GM12878 (cell line): ENCODE measurements around the gene NIPAL1. TPM values are rescaled to one million over a fixed set of nuclear protein-coding genes. Genes with fewer than 3 reads are reported as not detected.
A peak's percentile ranks its signal among the peaks of the same experiment; 100 is the strongest.

ENCODE experiments used
- BACH1 ChIP-seq: fragments of 450-650 bp; IDR thresholded peaks from 2 replicates; pipeline ENCODE4 v1.6.1; 2017; ENCODE audit warnings: mild to moderate bottlenecking, borderline replicate concordance
- BMI1 ChIP-seq: fragments of 450-650 bp; IDR thresholded peaks from 2 replicates; pipeline ENCODE4 v1.6.1; 2016; ENCODE audit warnings: mild to moderate bottlenecking, moderate library complexity, borderline replicate concordance
- CBX5 ChIP-seq: sonication (generic); IDR thresholded peaks from 2 replicates; pipeline ENCODE4 v1.6.1; 2016; ENCODE audit warnings: low read depth, moderate library complexity, mild to moderate bottlenecking, inconsistent platforms
- DPF2 ChIP-seq: fragments of 450-650 bp; IDR thresholded peaks from 2 replicates; pipeline ENCODE4 v1.6.1; 2017; ENCODE audit warnings: mild to moderate bottlenecking
- EZH2 ChIP-seq: IDR thresholded peaks from 2 replicates; pipeline ENCODE4 v1.6.1; 2012; ENCODE audit warnings: low read depth, mild to moderate bottlenecking, control low read depth, inconsistent platforms, low read length, borderline replicate concordance; ENCODE audit not compliant: control insufficient read depth
- FOXK2 ChIP-seq: fragments of 450-650 bp; IDR thresholded peaks from 2 replicates; pipeline ENCODE4 v1.6.1; 2017; ENCODE audit warnings: mild to moderate bottlenecking, moderate library complexity
- HCFC1 ChIP-seq: fragments of 150-350 bp; IDR thresholded peaks from 2 replicates; pipeline ENCODE4 v1.6.1; 2014; ENCODE audit warnings: low read length
- IRF4 ChIP-seq: IDR thresholded peaks from 2 replicates; pipeline ENCODE4 v1.6.1; 2011; ENCODE audit warnings: low read depth, low read length
- LARP7 ChIP-seq: fragments of 450-650 bp; IDR thresholded peaks from 2 replicates; pipeline ENCODE4 v1.6.1; 2017; ENCODE audit warnings: mild to moderate bottlenecking
- NFXL1 ChIP-seq: fragments of 450-650 bp; IDR thresholded peaks from 2 replicates; pipeline ENCODE4 v1.6.1; 2017; ENCODE audit warnings: antibody characterized with exemption, mild to moderate bottlenecking, borderline replicate concordance
- NRF1 ChIP-seq: conservative IDR thresholded peaks from 2 replicates; pipeline ENCODE4 v1.6.1; 2011; ENCODE audit warnings: mild to moderate bottlenecking, low read depth, low read length, improper control_type of control experiment
- RAD21 ChIP-seq: IDR thresholded peaks from 2 replicates; pipeline ENCODE4 v1.6.1; 2011; ENCODE audit warnings: mild to moderate bottlenecking, low read depth, low read length, moderate library complexity; ENCODE audit not compliant: insufficient read depth
- RAD51 ChIP-seq: fragments of 450-650 bp; IDR thresholded peaks from 2 replicates; pipeline ENCODE4 v1.6.1; 2016; ENCODE audit warnings: moderate library complexity, mild to moderate bottlenecking, inconsistent platforms
- SMAD1 ChIP-seq: fragments of 450-650 bp; IDR thresholded peaks from 2 replicates; pipeline ENCODE4 v1.6.1; 2018; ENCODE audit warnings: mild to moderate bottlenecking, low read depth; ENCODE audit not compliant: partially characterized antibody
- SMAD5 ChIP-seq: IDR thresholded peaks from 2 replicates; pipeline ENCODE4 v1.6.1; 2016; ENCODE audit warnings: antibody characterized with exemption, low read depth
- TBL1XR1 ChIP-seq: IDR thresholded peaks from 2 replicates; pipeline ENCODE4 v1.6.1; 2012; ENCODE audit warnings: low read depth, low read length, improper control_type of control experiment
- TCF3 ChIP-seq: IDR thresholded peaks from 2 replicates; pipeline ENCODE4 v1.6.1; 2012; ENCODE audit warnings: low read depth, mild to moderate bottlenecking, low read length, borderline replicate concordance; ENCODE audit not compliant: insufficient read depth
- YBX1 ChIP-seq: fragments of 450-650 bp; IDR thresholded peaks from 2 replicates; pipeline ENCODE4 v1.6.1; 2016; ENCODE audit warnings: antibody characterized with exemption
- ZNF24 ChIP-seq: fragments of 450-650 bp; IDR thresholded peaks from 2 replicates; pipeline ENCODE4 v1.6.1; 2017; ENCODE audit warnings: antibody characterized with exemption, mild to moderate bottlenecking
- ZNF622 ChIP-seq: fragments of 450-650 bp; IDR thresholded peaks from 2 replicates; pipeline ENCODE4 v1.6.1; 2017; ENCODE audit warnings: mild to moderate bottlenecking, inconsistent platforms
- ZSCAN29 ChIP-seq: fragments of 450-650 bp; IDR thresholded peaks from 2 replicates; pipeline ENCODE4 v1.6.1; 2017; ENCODE audit warnings: mild to moderate bottlenecking, moderate library complexity
- polyA plus RNA-seq, 11 experiments: library from polyadenylated mRNA; depleted of rRNA in 4 of 11; unstranded in 6 of 11; stranded (reverse) in 5 of 11; fragments of >200 nt; fragmentation: Nextera tagmentation in 4 of 11; fragmentation: Illumina TruSeq in 1 of 11; extraction: Ambion mirVana in 4 of 11; extraction: Trizol in 1 of 11; gene quantifications; 1 replicate in 1 of 11; 2 replicates in 10 of 11; pipeline versions ENCODE4 v1.2.1 to v1.2.3, GENCODE V29; 2011 to 2016; ENCODE audit warnings: inconsistent platforms in 2 of 11, missing spikeins in 2 of 11, low read depth in 1 of 11
- total RNA-seq, 4 experiments: library from RNA; depleted of rRNA in 3 of 4; stranded (reverse); fragments of >200 nt in 3 of 4; fragmentation: Illumina TruSeq in 1 of 4; extraction: Trizol in 1 of 4; gene quantifications; 2 replicates each; pipeline versions ENCODE4 v1.2.1 to v1.2.3, GENCODE V29; 2013 to 2021
- TF ChIP-seq, protein P1 (sequence below): IDR thresholded peaks from 2 replicates; pipeline ENCODE4 v1.6.1; 2012; ENCODE audit warnings: low read length, inconsistent platforms
- TF ChIP-seq, protein P2 (sequence below): fragments of 450-650 bp; IDR thresholded peaks from 2 replicates; pipeline ENCODE4 v1.6.1; 2018; ENCODE audit warnings: borderline replicate concordance, mild to moderate bottlenecking; ENCODE audit not compliant: partially characterized antibody
- TF ChIP-seq, protein P3 (sequence below): fragments of 450-650 bp; IDR thresholded peaks from 2 replicates; pipeline ENCODE4 v1.6.1; 2016; ENCODE audit warnings: mild to moderate bottlenecking
- TF ChIP-seq, protein P4 (sequence below): fragments of 450-650 bp; IDR thresholded peaks from 2 replicates; pipeline ENCODE4 v1.6.1; 2017; ENCODE audit warnings: mild to moderate bottlenecking, low read depth, inconsistent platforms; ENCODE audit not compliant: poor library complexity, severe bottlenecking

The NIPAL1 gene
- total and polyA plus RNA-seq, 10 of the 15 experiments (the other 5 are each of a cell fraction or from before 2014, with no cell fraction given): 0.46 to 9.7 (median 5.9) TPM

DNA sequence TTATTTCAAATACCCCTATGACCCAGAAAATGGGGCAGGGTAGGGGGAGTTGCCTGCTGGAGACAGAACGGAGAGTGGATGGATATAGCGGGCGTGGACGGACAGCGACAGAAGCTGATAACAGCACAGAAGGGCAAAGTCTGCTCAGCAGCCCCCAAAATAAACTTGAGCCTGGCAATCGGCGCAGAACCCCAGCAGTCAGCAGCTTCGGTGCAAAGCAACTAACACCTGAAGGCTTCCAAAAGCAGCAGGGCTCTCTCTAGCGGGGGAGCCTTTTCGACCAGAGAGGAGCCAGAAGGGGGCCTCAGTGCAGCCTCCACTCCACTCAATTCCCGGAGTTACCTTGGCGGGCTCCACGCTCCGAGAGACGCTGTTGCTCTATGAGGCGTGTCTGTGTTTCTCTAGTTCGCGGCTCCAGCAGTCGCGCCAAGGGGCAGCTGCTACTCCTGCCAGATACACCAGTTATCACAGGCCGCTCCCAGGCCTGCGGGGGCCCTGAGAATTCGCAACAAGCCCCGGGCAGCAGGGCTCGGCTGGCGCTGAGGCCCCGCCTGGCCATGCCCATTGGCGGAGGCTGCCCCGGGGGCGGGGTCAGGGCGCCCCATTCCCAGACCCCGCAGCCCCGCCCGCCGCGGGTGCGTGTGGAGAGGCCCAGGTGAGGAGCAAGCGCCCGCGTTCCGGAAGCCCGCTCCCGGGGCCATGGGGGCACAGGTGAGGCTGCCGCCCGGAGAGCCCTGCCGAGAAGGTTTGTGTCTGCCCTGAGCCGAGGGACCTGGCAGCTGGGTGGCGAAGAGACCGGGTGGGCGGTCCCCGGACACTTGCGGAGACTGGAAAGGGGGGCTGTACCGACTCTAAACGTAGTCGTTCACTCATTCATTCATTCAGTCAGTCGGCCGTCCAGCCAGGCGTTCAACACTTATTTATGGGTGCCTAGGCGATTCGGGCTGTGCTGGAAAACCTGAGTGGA lies at the start of gene NIPAL1, which contains the start of gene CNGA1 (continued):
- TF ChIP-seq EZH2: no peak
- no peak for TF ChIP-seq IRF4
- TF ChIP-seq, protein P1, sequence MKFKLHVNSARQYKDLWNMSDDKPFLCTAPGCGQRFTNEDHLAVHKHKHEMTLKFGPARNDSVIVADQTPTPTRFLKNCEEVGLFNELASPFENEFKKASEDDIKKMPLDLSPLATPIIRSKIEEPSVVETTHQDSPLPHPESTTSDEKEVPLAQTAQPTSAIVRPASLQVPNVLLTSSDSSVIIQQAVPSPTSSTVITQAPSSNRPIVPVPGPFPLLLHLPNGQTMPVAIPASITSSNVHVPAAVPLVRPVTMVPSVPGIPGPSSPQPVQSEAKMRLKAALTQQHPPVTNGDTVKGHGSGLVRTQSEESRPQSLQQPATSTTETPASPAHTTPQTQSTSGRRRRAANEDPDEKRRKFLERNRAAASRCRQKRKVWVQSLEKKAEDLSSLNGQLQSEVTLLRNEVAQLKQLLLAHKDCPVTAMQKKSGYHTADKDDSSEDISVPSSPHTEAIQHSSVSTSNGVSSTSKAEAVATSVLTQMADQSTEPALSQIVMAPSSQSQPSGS: no peak
- TF ChIP-seq, protein P2, sequence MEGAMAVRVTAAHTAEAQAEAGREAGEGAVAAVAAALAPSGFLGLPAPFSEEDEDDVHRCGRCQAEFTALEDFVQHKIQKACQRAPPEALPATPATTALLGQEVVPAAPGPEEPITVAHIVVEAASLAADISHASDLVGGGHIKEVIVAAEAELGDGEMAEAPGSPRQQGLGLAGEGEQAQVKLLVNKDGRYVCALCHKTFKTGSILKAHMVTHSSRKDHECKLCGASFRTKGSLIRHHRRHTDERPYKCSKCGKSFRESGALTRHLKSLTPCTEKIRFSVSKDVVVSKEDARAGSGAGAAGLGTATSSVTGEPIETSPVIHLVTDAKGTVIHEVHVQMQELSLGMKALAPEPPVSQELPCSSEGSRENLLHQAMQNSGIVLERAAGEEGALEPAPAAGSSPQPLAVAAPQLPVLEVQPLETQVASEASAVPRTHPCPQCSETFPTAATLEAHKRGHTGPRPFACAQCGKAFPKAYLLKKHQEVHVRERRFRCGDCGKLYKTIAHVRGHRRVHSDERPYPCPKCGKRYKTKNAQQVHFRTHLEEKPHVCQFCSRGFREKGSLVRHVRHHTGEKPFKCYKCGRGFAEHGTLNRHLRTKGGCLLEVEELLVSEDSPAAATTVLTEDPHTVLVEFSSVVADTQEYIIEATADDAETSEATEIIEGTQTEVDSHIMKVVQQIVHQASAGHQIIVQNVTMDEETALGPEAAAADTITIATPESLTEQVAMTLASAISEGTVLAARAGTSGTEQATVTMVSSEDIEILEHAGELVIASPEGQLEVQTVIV: no peak
- peak; percentile 89 for TF ChIP-seq ZNF24
- no peak for TF ChIP-seq ZNF622
- TF ChIP-seq FOXK2: no peak
- TF ChIP-seq, protein P3, sequence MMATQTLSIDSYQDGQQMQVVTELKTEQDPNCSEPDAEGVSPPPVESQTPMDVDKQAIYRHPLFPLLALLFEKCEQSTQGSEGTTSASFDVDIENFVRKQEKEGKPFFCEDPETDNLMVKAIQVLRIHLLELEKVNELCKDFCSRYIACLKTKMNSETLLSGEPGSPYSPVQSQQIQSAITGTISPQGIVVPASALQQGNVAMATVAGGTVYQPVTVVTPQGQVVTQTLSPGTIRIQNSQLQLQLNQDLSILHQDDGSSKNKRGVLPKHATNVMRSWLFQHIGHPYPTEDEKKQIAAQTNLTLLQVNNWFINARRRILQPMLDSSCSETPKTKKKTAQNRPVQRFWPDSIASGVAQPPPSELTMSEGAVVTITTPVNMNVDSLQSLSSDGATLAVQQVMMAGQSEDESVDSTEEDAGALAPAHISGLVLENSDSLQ: no peak
- no peak for TF ChIP-seq DPF2
- TF ChIP-seq BACH1: no peak
- TF ChIP-seq LARP7: no peak
- TF ChIP-seq ZSCAN29: no peak
- no peak for TF ChIP-seq BMI1
- no peak for TF ChIP-seq TCF3
- TF ChIP-seq CBX5: 0 out of 2 replicates have a peak, but pooled peaks have one; percentile 66
- TF ChIP-seq NRF1: no peak
- TF ChIP-seq RAD21: peak; percentile 58
- no peak for TF ChIP-seq SMAD1
- TF ChIP-seq TBL1XR1: no peak
- TF ChIP-seq, protein P4, sequence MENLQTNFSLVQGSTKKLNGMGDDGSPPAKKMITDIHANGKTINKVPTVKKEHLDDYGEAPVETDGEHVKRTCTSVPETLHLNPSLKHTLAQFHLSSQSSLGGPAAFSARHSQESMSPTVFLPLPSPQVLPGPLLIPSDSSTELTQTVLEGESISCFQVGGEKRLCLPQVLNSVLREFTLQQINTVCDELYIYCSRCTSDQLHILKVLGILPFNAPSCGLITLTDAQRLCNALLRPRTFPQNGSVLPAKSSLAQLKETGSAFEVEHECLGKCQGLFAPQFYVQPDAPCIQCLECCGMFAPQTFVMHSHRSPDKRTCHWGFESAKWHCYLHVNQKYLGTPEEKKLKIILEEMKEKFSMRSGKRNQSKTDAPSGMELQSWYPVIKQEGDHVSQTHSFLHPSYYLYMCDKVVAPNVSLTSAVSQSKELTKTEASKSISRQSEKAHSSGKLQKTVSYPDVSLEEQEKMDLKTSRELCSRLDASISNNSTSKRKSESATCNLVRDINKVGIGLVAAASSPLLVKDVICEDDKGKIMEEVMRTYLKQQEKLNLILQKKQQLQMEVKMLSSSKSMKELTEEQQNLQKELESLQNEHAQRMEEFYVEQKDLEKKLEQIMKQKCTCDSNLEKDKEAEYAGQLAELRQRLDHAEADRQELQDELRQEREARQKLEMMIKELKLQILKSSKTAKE: no peak
- no peak for TF ChIP-seq HCFC1
- TF ChIP-seq NFXL1: no peak
- TF ChIP-seq YBX1: no peak
- no peak for TF ChIP-seq SMAD5
- no peak for TF ChIP-seq RAD51
